GM19324 (cell line): ENCODE results near the gene KLHL3.

Experiments used
- ATAC-seq: cut with Tn5 transposase; IDR thresholded peaks from one replicate; pipeline ENCODE4 v1.9.1; 2021; ENCODE audit warnings: mild to moderate bottlenecking, moderate library complexity; ENCODE audit not compliant: unreplicated experiment, low FRiP score

KLHL3 gene

DNA sequence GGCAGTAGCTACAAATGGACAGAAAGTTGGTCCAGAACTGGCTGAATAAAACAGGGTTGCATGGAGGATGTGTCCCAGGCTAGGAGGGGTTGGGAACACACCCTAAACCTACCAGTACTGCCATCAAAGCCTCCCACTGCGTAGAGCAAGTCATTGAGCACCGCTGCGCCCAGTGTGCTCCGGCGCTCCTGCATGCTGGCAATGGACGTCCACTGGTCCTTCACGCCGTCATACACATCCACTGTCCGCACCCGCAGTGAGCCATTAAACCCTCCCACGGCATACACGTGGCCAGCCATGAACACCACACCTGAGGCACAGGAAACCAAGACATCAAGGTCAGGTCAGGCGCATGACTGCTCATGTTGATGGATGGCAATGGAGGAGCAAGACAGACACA is 97.0 kb downstream of the KLHL3 start:
- ATAC-seq: no peak

DNA sequence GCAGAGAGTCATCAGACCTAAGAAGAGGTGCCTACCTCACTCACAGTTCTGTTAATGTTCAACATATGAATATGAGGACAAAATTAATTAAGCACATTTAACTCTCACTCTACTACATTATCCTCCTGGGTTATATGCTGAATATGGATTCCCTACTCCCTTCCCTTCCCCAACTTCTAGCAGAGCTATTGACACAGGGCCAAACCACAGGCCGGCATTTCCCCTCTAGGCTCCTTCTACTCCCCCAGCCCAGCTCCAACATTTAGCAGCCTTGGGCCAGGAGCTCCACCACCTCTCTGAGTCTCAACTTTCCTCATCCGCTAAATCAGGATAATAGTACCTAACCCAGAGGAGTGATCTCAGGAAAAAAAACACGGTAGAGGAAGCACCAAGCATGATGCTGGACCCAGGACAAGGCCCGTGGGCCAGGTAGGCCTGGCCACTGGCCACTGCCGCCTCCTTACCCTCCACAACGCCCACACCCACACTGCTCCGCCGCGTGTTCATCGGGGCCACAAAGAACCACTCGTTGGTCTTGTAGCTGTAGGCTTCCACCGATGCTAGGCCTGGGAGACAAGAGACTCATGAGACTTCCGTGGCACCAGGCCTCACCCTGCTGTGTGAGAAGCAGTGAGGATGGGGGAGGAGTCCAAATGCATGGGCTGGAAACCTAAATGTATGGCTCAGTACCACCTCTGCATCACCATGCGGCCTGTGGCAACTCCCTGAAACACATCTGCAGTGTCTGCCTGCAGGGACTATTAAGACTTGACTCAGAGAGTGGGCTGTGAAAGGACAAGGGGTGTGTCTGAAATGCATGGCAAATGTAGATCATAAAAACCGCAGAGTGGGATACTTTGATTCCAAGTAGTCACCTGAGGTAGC is 98.8 kb downstream of the KLHL3 start:
- no peak for ATAC-seq

DNA sequence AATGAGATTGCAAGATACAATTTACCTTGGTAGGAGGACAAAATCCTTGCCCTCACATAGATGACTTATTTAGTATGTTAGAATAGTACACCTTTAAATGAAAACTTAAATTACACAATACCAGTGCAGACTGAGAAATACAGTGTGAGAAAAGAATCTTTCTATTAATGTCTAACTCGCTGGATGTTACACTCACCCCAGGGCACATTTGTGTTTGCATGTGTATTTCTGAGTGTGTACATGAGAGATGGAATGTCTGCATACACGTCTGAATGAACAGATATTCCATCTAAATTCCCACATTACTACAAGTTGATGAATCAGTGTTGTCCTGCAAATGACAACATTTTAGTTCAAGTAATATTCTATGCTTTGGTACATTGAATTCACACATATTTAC is 99.8 kb downstream of the KLHL3 start:
- ATAC-seq: no peak

DNA sequence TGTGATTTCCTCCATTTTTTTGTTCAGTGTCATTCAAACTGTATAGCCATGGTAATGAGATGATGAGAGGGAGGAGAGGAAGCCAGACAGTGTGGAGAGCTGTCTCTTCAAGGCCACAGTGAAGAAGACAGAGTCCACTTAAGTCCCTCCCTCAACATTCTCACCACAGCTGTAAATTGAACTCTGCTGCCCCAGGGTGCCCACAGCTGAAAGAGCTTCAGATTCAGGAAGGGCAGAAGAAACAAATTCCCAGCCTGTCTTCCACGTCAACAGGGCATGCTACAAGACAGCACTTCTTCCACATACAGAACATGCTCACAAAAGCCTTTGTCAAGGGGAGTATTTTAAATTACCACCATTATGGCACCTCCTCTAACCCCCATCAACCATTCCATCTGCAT is 100.4 kb downstream of the KLHL3 start:
- no peak for ATAC-seq

DNA sequence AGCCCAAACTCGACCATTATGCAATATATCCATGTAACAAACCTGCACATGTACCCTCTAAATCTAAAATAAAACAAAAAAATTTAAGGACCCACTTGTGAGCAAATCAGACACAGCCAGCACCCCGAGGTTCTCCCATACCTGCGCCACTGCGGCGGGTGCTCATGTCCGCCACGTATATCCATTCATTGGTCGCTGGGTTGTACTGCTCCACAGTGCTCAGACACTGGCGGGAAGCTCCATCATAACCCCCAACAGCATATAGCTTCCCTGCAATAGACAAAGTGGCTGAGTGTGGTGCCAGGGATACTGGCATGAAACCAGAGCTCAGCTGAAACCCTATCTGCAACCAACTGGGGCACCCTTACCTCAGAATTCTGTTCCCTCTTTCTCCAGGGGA is 102.0 kb downstream of the KLHL3 start:
- ATAC-seq: no peak

DNA sequence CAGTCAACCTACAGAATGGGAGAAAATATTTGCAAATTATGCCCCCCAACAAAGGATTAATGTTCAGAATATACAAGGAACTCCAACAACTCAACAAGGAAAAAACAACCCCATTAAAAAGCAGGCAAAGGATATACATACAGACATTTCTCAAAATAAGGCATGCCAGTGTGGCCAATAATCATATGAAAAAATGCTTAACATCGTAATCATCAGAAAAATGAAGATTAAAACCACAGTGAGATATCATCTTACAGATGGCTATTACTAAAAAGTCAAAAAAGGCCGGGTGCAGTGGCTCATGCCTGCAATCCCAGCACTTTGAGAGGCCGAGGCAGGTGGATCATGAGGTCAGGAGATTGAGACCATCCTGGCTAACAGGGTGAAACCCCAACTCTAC is 103.2 kb downstream of the KLHL3 start:
- no peak for ATAC-seq

DNA sequence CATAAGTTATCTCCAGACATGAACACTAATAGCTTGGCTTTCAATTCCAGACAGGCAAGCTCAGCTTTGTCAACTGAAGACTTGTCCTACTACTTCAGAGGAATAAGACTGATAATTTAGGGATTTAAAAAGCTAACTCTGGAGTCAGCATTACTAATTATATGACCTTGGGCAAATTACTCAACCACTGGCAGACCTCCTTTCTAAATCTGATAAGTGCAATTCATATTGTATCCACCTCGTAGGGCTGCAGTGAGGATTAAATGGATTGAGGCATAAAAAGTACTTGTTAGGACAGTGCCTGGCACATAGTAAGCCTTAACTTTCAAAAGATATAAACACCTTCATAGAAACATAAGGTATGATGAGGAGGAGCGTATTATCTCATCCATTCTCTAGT is 104.4 kb downstream of the KLHL3 start:
- ATAC-seq: no peak

DNA sequence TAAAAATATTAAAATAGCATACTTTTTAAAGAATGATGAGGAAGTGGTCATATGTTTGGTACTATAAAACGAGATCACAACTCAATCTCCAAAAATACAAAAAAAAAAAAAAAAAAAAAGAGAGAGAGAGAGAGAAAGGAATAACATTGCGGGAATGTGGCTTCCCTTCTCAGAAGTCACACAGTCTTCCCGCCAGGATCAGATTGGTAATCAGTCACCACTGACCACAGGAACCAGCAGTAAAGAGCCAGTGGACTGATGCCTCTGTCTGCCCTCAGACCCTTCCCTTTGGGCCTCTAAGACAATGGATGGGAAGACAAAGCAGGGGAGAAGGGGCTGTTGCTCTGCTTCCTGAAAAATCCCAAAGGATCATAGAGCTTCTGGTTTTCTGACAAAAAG is 104.9 kb downstream of the KLHL3 start:
- no peak for ATAC-seq

DNA sequence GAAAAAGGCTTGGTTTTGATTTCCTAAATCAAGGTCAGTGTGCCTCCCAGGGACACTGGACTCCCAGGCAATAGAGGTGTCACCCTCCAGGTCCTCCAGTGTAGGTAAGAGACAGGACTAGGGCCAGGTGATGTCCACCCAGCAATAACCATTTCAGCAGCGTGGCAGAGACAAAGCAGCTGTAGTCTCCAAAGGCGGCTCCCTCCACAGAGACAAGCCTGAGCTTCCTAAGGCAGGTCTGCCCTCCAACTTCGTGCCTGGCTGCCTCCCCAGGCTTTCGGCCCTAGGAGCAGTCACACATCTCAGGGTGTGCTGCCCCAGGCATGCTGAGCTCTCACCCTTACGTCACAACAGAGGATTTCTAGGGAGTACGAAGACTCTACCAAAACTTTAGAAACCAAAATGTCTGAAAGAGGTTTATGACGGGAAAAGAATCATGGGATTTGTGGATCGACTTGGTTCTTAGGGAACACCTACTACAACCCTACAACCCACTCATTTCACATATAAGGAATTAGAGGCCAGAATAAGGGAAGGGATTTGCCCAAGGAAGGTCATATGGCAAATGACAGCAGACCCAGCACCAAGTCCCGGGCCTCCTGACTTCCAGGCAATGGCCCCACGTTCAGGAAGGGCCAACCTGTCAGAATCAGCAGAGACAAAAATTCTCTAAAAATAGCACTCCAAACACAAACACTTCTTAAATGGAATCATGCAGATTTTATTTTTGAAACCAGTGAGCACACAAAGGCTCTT is 105.5 kb downstream of the KLHL3 start:
- ATAC-seq: no peak

DNA sequence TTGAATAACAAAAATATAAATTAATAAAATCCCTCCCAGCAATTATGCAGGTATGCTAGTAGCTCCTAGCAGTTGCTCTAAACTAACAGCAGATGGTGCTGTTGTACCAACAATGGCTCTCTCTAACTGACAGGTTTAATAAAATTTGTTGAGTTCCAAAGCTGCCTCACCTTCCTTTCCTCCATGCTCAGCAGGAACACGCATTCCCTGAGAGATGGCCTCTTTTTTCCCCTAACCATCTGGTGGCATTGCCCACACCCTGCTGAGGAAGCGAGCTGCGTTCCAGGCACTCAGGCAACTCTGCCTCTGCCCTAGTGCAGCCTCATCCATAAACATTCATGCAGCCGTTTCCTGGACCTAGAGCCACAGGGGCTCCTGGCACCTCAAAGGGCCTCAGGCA is 106.2 kb downstream of the KLHL3 start:
- no peak for ATAC-seq

DNA sequence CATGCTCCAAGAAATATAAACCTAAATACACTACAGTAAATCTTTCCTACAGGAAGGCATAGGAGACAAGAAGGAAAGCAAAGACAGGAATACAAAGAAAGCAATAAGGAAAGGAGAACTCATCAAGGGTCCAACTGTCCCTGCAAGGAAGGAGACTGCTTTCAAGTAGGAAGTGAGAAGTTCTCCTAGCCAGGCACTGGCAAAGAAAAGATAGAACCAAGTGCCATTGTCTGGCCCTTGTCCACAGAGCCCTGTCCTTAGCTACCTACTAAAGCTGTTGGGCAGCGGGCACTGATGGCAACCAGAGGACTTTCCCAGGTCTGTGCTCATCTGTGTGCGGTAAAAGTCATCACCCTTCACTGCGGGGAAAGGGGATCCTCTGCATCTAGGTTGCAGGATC is 108.2 kb downstream of the KLHL3 start:
- ATAC-seq: no peak

DNA sequence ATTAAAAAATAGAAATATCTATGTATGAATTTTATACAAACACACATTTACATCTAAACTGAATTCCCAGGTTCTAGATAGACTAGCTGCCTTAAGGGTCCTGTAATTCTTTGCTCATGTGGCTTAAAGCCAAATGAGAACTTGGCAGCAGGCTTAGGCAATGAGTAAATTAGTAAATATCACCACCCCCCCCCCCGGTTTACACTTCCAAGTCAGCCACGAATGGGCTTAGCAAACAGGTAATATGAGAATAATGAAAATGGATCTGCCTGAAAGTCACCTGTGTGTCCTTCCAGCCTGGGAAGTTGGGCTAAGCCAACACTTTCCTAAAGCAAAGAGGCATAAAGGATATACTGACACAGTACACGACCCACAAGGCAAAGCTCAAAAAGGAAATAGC is 108.6 kb downstream of the KLHL3 start:
- ATAC-seq: no peak

DNA sequence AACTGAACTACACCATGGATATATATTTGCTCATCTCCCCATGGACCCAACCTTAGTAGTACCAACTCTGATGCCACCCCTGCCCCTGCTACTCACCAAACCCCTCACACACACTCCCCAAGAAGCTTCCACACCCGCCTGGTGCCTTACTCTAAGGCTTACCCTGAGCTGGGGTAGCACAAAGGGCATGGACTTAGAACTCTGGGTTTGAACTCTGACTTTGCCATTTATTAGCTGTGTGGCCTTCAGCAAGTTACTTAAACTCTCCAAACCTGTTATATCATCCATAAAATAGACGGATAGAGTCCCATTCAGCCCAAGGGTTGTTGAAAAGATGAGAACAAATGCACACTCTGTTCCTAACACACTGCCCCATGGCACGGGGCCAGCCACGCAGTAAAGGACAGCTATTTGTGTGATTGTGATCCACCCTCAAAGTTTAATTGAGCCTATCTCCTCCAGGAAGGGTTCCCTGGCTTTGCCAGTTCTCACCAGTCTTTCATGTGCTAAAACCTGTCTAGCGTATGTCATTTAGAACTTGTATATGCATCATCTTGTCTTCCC is 111.0 kb downstream of the KLHL3 start:
- ATAC-seq: no peak

DNA sequence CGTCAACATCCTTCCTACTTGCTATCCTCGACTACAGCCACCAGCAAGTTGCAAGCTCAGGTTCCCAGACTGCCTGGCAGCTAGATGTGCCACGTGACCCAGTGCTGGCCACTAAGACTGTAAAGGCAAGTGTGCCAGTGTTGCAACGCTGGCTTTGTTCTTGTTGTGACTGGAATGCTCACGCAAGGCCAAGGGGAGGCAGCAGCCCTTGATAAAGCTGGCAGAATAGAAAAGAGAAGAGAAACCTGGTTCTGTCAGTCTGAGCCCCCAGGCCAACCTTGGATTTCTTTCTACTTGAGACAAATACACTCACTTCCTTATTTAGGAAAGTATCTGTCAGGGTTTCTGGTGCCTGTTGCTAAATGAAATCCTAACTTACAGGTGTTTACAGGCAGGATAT is 113.0 kb downstream of the KLHL3 start:
- ATAC-seq: no peak

DNA sequence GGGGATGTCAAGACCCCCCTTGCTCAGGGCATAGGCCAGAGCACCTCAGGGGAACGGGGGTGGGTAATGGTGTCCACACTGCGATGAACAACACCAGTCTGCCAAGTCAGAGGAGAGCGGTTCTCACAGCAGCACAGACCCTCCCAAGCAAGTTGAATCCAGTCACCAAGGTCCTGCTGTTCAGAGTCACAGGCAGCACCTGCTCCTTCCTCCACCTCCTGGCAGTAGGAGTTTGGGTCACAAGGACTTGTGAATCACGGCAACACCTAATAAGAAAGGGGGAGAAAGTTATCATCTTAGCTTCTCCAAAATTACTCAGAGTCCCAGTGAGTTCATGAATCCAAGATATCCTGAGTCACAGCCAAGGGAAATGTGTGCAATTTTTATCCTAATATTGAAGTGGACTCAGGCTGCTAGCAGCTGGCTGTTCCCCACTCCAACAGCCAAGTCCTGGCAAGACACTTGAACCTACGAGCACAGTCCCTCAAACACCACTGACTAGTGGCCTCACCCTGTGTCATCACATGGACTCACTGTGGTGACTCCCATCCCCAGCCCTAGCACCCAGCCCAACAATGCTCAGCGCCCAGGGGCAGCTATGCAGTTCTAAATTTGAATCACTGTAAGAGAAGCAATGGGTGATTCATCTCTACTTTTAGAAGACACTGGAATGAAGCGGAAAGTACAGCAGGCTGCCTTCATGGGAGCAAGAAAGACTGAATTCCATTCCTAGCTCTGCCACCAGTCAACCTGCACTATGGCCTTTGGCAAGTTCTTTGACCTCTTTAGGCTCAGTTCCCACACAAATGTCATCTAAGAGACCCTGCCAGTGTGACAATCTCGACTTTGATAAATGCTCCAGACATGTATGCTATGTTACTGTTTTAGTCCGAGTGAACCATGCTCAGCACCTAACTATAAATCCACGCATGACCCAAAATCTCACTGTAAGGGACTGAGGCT is 113.7 kb downstream of the KLHL3 start:
- no peak for ATAC-seq

DNA sequence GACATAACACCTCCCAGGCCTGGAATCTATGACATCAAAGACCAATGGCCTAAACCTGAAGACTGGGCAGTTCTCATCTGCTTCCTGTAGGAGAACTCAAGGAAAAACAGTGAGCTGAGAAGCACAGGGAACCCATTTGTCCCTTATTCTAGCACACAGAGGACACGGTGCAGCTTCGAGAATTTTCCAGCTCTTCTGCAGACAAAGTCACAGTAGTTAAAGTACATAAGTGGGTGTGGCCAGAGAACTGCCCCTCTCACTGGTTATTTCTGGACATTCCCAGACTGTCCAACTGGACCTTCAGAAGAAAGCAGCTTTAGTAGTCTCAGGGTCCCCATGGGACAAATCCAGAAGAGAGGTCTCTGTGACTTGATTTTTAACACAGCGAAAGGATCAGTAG is 114.6 kb downstream of the KLHL3 start:
- ATAC-seq: no peak

DNA sequence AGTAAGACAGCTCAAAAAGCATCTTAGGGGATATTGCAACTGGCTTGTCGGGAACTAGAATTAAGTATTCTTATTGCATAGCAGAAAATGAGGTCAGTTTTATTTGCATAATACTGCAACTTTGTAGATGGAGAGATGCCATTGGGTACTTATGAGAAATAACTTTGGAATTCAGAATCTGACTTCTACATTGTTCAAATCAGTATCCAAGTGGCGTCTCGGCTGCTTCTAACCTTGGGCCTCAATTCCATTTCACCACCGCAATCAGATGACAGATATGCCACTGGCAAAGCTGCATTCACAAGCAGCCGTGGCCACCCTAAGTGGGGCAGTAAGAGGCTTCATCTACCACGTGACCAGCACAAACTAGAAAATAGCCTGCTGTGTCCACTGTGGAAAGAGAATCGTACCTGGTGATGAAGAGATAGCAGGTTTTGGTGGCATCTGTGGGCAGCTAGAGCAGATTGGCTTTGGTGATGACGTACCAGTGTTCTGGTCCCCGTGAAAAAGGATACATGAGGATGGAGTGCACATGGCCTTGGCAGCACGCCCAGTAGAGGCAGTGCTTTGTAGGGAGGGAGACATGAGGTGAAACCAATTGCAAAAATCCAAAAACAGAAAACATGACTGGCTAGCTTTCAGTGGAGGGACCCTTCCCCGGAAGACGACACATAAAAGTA is 116.6 kb downstream of the KLHL3 start:
- no peak for ATAC-seq

DNA sequence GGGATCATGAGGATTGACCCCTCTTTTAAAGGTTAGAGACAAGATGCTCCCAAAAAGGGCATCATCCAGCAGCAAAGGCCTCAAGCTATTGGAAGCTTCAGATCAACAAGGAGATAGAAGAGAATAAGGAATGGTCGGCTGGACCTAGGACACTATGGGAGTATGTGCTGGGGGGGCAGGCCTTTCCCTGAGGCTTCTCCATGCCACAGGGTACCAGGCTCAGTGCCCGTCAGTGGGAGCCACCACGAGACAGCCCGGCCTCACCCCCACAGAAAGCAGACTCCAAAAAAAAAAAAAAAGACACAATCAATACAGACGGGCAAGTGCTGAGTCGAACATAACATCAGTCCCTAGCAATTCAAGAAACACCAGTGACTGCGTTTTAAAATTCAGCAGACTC is 117.4 kb downstream of the KLHL3 start:
- ATAC-seq: no peak

DNA sequence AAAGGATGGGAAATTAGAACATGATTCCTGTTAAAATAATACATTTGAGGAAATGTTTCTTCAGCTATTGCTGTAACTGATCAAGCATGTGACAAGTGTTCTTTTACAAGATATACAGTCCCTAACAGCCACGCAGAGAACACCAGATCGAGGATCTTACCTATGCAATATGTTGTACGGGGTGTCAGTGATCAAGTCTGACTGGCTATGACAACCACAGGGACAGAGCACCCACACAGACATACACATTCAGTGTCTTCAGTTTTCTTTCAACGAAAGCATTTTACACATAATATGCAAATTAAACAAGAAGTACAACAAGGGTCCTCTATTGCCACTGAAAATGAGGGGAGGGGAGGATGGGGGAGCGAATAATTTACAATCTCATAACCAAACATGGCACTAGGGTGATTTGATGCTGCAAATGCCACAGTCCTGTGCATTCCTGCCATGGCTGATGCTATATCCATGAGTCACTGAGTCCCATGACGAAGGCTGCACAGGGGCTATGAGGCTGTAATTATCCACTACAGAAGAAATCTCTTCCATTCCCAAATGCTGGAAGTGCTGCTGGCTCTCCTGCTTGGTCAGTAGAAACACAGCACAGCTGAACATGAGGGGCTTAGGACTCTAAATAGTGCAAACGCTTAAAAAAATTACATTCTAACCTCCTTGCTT is 118.2 kb downstream of the KLHL3 start:
- no peak for ATAC-seq
